VCaP (cell line): ENCODE data around the gene MSH5.

Experiments
- H3K27ac ChIP-seq: fragments of 450-650 bp; 2 replicates; pipeline ENCODE4 v1.5.1; 2017
- CTCF ChIP-seq: fragments of 450-650 bp; conservative IDR thresholded peaks from 2 replicates; pipeline ENCODE4 v1.5.1; 2017; ENCODE audit warnings: mild to moderate bottlenecking, moderate library complexity

Gene MSH5

GRCh38 chr6:31697555-31697954 is 42.2 kb upstream of the MSH5 start:
- TF ChIP-seq CTCF, result no peak
- H3K27ac ChIP-seq, result no peak overlapping the region

GRCh38 chr6:31700740-31701401 is 38.9 kb upstream of the MSH5 start:
- TF ChIP-seq CTCF, result no peak
- H3K27ac ChIP-seq, result no peak overlapping the region; the same call in 1 of the 2 replicates

- peak overlapping the region; percentile 85 for H3K27ac ChIP-seq
- no peak for TF ChIP-seq CTCF
Measured at GRCh38 chr6:31701666-31702404, 38.0 kb upstream of the MSH5 start.

- H3K27ac ChIP-seq, result peak overlapping the region; percentile 85
- TF ChIP-seq CTCF, result no peak
Measured at GRCh38 chr6:31702405-31702818, 37.4 kb upstream of the MSH5 start.

GRCh38 chr6:31702819-31703716 is 36.7 kb upstream of the MSH5 start, which contains the start of gene ABHD16A:
TSS of gene ABHD16A (minus strand) at chr6:31703324. CDS start at chr6:31703281, 43 bp downstream.
- peak within 1 kb of the TSS; percentile 85 for H3K27ac ChIP-seq

GRCh38 chr6:31705931-31706330 is 33.9 kb upstream of the MSH5 start:
- TF ChIP-seq CTCF, result no peak
- no peak overlapping the region for H3K27ac ChIP-seq

More at GRCh38 chr6:31702819-31703716, 36.7 kb upstream of the MSH5 start, which contains the start of gene ABHD16A:
- TF ChIP-seq CTCF, result no peak

GRCh38 chr6:31706599-31706998 is 33.2 kb upstream of the MSH5 start, which contains the start of gene LY6G6F:
TSS of gene LY6G6F (plus strand) at chr6:31706866. CDS start at chr6:31706907, 41 bp downstream.
- TF ChIP-seq CTCF, result no peak
- no peak within 1 kb of the TSS for H3K27ac ChIP-seq
